Measurements from ENCODE around the gene GOLIM4.

The GOLIM4 gene

GRCh38 chr3:168116279-168116678 lies 20.6 kb upstream of the GOLIM4 start:
- H3K27ac ChIP-seq, result no peak overlapping the region
- TF ChIP-seq CTCF (IDR thresholded peaks at IDR 0.05) (no peak), ZFX (IDR thresholded peaks at IDR 0.05; ENCODE audit: borderline replicate concordance) (no peak)

DNA sequence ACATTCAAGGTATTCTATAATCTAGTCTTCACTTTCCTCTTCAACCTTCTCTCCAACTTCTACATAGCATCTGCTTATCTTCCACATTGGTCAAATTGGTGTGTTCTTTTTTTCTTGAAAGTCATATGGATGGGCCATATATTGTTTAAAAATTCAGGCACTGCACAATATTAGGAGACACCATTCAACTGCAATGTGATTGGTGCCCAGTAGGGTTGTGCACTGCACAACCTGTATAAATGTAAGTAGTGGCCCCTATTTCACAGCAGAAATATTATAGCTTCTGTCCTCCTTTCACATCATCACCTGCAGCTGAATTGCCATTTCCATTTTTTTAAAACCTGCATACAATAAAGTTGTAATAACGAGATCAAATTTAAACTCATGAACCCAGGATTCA lies 18.1 kb upstream of the GOLIM4 start:
- TF ChIP-seq ZFX (IDR thresholded peaks at IDR 0.05; ENCODE audit: borderline replicate concordance) (no peak), CTCF (IDR thresholded peaks at IDR 0.05) (no peak)
- no peak overlapping the region for H3K27ac ChIP-seq

DNA sequence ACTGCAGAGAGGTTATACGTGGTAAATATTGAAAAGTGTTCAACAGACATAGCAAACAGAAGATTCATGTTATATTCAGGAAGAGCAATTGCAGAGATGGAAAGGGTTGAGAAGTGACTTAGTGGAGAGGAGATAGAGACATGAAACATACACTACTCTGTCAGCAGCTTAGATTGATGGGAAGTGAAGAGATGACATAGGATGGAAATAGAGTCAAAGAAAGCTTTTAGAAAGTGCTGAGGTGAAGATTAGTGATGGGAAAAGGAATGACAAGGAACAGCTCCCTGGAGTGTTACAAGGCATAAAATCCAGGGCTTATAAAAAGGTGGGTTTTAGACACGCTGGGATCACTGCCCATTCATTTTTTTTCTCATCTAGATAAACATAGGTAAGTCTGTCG lies 17.2 kb upstream of the GOLIM4 start:
- H3K27ac ChIP-seq, result no peak overlapping the region
- no peak for TF ChIP-seq ZFX (IDR thresholded peaks at IDR 0.05; ENCODE audit: borderline replicate concordance)
- TF ChIP-seq CTCF (IDR thresholded peaks at IDR 0.05), result no peak

GRCh38 chr3:168104361-168104760 lies 8.6 kb upstream of the GOLIM4 start:
- H3K27ac ChIP-seq, result no peak overlapping the region
- TF ChIP-seq ZFX (IDR thresholded peaks at IDR 0.05; ENCODE audit: borderline replicate concordance) (no peak), CTCF (IDR thresholded peaks at IDR 0.05) (no peak)

DNA sequence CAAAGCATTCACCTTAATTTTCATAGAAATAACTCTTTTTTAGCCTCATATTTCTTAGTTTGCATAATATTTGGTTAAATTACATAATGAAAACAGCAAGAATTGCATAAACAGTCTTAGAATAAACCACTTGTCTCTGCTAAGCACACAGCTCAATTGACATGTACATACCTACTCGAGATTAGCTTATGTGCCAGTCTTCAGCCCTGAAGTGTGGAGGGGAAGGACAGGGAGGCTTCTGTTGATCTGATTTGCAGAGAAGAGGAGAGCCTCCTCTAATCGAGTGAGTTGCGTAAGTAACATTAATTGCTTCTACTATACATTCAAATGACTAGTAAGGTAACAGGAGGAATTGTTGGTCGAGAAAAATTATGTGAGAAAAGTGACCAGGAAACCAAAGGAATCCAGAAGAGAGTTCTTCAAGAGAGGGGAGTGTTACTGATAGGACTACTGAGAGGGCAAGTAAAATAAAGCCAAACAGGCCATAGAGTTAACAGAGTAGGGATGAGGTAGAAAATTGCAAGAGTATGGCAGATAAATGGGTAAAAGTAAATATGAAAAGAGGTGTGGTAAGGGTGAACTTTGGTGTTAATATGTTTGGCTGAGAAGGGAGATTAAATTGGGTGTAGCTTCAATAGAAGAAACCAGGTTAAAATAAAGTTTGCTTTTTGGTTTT lies 7.1 kb upstream of the GOLIM4 start:
- no peak overlapping the region for H3K27ac ChIP-seq
- TF ChIP-seq CTCF (IDR thresholded peaks at IDR 0.05) (no peak), ZFX (IDR thresholded peaks at IDR 0.05; ENCODE audit: borderline replicate concordance) (no peak)

DNA sequence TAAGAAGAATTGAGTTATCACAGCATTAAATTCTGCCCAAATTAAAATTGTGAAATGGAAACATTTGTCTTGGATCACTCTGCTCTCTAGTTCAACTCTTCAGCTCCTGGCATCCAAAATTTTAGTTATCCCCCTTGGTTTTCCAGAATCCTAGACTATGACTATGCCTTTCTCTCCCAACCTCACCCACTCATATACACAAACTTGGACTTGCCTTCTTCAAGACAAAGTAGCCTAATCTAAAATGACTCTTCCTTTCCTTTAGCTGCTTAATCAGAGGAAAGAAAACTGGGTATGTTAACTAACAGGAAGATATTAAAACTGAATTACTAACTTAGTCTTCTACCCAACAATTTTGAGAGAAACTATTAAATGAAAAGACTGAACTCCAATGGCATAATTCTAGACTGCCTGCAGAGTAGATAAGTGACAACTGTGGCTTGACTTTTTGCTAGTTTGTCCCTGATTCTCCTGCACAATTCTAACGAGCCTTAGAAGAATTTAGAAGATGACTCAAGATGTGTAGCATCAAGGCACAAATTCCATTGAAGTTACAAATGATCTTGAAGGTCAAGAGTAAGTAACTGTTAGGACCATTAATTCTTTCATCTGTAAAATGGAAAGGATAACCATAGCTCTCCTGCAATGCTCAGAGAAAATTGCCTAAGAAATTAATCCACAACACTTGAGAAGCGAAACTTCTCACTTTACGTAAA lies 5.2 kb upstream of the GOLIM4 start:
- TF ChIP-seq CTCF (IDR thresholded peaks at IDR 0.05) (no peak), ZFX (IDR thresholded peaks at IDR 0.05; ENCODE audit: borderline replicate concordance) (no peak)
- H3K27ac ChIP-seq, result no peak overlapping the region

- H3K27ac ChIP-seq, result peak overlapping the region; percentile 90
- no peak for TF ChIP-seq CTCF (IDR thresholded peaks at IDR 0.05)
- TF ChIP-seq ZFX (IDR thresholded peaks at IDR 0.05; ENCODE audit: borderline replicate concordance), result no peak
These were observed 1.7 kb upstream of the GOLIM4 start for GRCh38 chr3:168097381-168097780.
